NCI-H2227 treated with DMSO at 0.1 percent for 48 hours (cell line): ENCODE measurements around the gene USP17L17.
"Not testable (repeated sequence)": the region's sequence is repeated elsewhere in the genome, so short reads cannot be mapped to it uniquely, and the experiment has no call there.

ENCODE experiments used
- DNase-seq: peaks from one replicate; lab custom pipeline; 2025; lab: John Stamatoyannopoulos, UW

Gene USP17L17, protein sequence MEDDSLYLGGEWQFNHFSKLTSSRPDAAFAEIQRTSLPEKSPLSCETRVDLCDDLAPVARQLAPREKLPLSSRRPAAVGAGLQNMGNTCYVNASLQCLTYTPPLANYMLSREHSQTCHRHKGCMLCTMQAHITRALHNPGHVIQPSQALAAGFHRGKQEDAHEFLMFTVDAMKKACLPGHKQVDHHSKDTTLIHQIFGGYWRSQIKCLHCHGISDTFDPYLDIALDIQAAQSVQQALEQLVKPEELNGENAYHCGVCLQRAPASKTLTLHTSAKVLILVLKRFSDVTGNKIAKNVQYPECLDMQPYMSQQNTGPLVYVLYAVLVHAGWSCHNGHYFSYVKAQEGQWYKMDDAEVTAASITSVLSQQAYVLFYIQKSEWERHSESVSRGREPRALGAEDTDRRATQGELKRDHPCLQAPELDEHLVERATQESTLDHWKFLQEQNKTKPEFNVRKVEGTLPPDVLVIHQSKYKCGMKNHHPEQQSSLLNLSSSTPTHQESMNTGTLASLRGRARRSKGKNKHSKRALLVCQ

DNA sequence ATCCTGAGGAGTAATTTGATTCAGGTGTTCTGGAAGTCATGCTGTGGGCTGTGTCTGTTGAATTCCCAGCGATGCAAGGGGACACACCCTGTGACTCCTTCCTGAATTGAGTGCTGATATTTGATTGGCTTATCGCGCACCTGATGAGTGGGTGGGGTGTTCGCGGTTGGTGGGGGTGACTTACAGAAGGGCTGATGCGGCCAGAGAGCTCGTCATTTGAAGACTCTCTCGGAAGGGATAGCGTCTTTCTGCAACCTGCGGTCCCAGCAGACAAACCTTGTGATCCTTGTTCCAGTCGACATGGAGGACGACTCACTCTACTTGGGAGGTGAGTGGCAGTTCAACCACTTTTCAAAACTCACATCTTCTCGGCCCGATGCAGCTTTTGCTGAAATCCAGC is at the start of gene USP17L17:
Gene USP17L17, plus strand, starts transcription at position 301 of the 400 bp plus-strand sequence. Its CDS starts 0 bp downstream, at position 301.
- not testable (repeated sequence) for DNase-seq

DNA sequence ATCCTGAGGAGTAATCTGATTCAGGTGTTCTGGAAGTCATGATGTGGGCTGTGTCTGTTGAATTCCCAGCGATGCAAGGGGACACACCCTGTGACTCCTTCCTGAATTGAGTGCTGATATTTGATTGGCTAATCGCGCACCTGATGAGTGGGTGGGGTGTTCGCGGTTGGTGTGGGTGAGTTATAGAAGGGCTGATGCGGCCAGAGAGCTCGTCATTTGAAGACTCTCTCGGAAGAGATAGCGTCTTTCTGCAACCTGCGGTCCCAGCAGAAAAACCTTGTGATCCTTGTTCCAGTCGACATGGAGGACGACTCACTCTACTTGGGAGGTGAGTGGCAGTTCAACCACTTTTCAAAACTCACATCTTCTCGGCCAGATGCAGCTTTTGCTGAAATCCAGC is 33.3 kb upstream of the USP17L17 start, which contains the start of gene USP17L10:
Gene USP17L10, plus strand, starts transcription at position 301 of the 400 bp plus-strand sequence. Its CDS starts 0 bp downstream, at position 301.
- not testable (repeated sequence) for DNase-seq

DNA sequence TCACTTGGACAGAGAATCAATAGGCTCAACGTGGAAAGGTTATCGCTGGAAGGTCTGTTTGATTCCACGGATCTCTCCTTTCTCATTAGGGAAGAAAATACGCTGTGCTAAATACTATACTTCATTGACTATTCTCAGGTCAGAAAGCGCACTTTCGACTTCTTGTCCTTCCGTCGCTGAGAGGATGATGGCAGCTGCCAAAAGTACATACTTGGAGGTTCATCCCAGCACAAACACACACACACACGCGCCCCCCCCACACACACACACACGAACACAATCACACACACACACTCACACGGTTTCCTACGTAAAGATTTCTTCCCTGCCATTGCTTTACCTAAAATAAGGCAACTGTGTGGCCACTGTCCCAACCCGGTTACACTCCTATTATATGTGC is 29.0 kb upstream of the USP17L17 start:
- not testable (repeated sequence) for DNase-seq

DNA sequence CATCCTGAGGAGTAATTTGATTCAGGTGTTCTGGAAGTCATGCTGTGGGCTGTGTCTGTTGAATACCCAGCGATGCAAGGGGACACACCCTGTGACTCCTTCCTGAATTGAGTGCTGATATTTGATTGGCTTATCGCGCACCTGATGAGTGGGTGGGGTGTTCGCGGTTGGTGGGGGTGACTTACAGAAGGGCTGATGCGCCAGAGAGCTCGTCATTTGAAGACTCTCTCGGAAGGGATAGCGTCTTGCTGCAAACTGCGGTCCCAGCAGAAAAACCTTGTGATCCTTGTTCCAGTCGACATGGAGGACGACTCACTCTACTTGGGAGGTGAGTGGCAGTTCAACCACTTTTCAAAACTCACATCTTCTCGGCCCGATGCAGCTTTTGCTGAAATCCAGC is 28.6 kb upstream of the USP17L17 start, which contains the start of gene USP17L11:
Gene USP17L11, plus strand, starts transcription at position 301 of the 400 bp plus-strand sequence. Its CDS starts 0 bp downstream, at position 301.
- not testable (repeated sequence) for DNase-seq

DNA sequence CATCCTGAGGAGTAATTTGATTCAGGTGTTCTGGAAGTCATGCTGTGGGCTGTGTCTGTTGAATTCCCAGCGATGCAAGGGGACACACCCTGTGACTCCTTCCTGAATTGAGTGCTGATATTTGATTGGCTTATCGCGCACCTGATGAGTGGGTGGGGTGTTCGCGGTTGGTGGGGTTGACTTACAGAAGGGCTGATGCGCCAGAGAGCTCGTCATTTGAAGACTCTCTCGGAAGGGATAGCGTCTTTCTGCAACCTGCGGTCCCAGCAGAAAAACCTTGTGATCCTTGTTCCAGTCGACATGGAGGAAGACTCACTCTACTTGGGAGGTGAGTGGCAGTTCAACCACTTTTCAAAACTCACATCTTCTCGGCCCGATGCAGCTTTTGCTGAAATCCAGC is 23.8 kb upstream of the USP17L17 start, which contains the start of gene USP17L12:
Gene USP17L12, plus strand, starts transcription at position 301 of the 400 bp plus-strand sequence. Its CDS starts 0 bp downstream, at position 301.
- not testable (repeated sequence) for DNase-seq

DNA sequence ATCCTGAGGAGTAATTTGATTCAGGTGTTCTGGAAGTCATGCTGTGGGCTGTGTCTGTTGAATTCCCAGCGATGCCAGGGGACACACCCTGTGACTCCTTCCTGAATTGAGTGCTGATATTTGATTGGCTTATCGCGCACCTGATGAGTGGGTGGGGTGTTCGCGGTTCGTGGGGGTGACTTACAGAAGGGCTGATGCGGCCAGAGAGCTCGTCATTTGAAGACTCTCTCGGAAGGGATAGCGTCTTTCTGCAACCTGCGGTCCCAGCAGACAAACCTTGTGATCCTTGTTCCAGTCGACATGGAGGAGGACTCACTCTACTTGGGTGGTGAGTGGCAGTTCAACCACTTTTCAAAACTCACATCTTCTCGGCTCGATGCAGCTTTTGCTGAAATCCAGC is 19.1 kb upstream of the USP17L17 start, which contains the start of gene USP17L13:
Gene USP17L13, plus strand, starts transcription at position 301 of the 400 bp plus-strand sequence. Its CDS starts 0 bp downstream, at position 301.
- DNase-seq: not testable (repeated sequence)

DNA sequence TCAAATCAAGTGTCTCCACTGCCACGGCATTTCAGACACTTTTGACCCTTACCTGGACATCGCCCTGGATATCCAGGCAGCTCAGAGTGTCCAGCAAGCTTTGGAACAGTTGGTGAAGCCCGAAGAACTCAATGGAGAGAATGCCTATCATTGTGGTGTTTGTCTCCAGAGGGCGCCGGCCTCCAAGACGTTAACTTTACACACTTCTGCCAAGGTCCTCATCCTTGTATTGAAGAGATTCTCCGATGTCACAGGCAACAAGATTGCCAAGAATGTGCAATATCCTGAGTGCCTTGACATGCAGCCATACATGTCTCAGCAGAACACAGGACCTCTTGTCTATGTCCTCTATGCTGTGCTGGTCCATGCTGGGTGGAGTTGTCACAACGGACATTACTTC is 13.4 kb upstream of the USP17L17 start:
- not testable (repeated sequence) for DNase-seq

DNA sequence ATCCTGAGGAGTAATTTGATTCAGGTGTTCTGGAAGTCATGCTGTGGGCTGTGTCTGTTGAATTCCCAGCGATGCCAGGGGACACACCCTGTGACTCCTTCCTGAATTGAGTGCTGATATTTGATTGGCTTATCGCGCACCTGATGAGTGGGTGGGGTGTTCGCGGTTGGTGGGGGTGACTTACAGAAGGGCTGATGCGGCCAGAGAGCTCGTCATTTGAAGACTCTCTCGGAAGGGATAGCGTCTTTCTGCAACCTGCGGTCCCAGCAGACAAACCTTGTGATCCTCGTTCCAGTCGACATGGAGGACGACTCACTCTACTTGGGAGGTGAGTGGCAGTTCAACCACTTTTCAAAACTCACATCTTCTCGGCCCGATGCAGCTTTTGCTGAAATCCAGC is 9.6 kb upstream of the USP17L17 start, which contains the start of gene USP17L15:
Gene USP17L15, plus strand, starts transcription at position 301 of the 400 bp plus-strand sequence. Its CDS starts 0 bp downstream, at position 301.
- DNase-seq: not testable (repeated sequence)

DNA sequence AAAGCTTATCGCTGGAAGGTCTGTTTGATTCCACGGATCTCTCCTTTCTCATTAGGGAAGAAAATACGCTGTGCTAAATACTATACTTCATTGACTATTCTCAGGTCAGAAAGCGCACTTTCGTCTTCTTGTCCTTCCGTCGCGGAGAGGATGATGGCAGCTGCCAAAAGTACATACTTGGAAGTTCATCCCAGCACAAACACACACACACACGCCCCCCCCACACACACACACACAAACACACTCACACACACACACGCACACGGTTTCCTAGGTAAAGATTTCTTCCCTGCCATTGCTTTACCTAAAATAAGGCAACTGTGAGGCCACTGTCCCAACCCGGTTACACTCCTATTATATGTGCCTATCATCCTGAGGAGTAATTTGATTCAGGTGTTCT is 5.2 kb upstream of the USP17L17 start:
- DNase-seq: not testable (repeated sequence)

DNA sequence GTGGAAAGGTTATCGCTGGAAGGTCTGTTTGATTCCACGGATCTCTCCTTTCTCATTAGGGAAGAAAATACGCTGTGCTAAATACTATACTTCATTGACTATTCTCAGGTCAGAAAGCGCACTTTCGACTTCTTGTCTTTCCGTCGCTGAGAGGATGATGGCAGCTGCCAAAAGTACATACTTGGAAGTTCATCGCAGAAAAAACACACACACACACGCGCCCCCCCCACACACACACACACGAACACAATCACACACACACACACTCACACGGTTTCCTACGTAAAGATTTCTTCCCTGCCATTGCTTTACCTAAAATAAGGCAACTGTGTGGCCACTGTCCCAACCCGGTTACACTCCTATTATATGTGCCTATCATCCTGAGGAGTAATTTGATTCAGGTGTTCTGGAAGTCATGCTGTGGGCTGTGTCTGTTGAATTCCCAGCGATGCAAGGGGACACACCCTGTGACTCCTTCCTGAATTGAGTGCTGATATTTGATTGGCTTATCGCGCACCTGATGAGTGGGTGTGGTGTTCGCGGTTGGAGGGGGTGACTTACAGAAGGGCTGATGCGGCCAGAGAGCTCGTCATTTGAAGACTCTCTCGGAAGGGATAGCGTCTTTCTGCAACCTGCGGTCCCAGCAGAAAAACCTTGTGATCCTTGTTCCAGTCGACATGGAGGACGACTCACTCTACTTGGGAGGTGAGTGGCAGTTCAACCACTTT is 4.4 kb downstream of the USP17L17 start, which contains the start of gene USP17L18:
Gene USP17L18, plus strand, starts transcription at position 678 of the 728 bp plus-strand sequence. Its CDS starts 0 bp downstream, at position 678.
- DNase-seq: not testable (repeated sequence)

DNA sequence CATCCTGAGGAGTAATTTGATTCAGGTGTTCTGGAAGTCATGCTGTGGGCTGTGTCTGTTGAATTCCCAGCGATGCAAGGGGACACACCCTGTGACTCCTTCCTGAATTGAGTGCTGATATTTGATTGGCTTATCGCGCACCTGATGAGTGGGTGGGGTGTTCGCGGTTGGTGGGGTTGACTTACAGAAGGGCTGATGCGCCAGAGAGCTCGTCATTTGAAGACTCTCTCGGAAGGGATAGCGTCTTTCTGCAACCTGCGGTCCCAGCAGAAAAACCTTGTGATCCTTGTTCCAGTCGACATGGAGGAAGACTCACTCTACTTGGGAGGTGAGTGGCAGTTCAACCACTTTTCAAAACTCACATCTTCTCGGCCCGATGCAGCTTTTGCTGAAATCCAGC is 9.4 kb downstream of the USP17L17 start, which contains the start of gene USP17L19:
Gene USP17L19, plus strand, starts transcription at position 301 of the 400 bp plus-strand sequence. Its CDS starts 0 bp downstream, at position 301.
- not testable (repeated sequence) for DNase-seq

DNA sequence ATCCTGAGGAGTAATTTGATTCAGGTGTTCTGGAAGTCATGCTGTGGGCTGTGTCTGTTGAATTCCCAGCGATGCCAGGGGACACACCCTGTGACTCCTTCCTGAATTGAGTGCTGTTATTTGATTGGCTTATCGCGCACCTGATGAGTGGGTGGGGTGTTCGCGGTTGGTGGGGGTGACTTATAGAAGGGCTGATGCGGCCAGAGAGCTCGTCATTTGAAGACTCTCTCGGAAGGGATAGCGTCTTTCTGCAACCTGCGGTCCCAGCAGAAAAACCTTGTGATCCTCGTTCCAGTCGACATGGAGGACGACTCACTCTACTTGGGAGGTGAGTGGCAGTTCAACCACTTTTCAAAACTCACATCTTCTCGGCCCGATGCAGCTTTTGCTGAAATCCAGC is 14.1 kb downstream of the USP17L17 start, which contains the start of gene USP17L20:
Gene USP17L20, plus strand, starts transcription at position 301 of the 400 bp plus-strand sequence. Its CDS starts 0 bp downstream, at position 301.
- DNase-seq: not testable (repeated sequence)

DNA sequence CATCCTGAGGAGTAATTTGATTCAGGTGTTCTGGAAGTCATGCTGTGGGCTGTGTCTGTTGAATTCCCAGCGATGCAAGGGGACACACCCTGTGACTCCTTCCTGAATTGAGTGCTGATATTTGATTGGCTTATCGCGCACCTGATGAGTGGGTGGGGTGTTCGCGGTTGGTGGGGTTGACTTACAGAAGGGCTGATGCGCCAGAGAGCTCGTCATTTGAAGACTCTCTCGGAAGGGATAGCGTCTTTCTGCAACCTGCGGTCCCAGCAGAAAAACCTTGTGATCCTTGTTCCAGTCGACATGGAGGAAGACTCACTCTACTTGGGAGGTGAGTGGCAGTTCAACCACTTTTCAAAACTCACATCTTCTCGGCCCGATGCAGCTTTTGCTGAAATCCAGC is 18.9 kb downstream of the USP17L17 start, which contains the start of gene USP17L21:
Gene USP17L21, plus strand, starts transcription at position 301 of the 400 bp plus-strand sequence. Its CDS starts 0 bp downstream, at position 301.
- DNase-seq: not testable (repeated sequence)

DNA sequence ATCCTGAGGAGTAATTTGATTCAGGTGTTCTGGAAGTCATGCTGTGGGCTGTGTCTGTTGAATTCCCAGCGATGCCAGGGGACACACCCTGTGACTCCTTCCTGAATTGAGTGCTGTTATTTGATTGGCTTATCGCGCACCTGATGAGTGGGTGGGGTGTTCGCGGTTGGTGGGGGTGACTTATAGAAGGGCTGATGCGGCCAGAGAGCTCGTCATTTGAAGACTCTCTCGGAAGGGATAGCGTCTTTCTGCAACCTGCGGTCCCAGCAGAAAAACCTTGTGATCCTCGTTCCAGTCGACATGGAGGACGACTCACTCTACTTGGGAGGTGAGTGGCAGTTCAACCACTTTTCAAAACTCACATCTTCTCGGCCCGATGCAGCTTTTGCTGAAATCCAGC is 23.6 kb downstream of the USP17L17 start, which contains the start of gene USP17L22:
Gene USP17L22, plus strand, starts transcription at position 301 of the 400 bp plus-strand sequence. Its CDS starts 0 bp downstream, at position 301.
- not testable (repeated sequence) for DNase-seq

DNA sequence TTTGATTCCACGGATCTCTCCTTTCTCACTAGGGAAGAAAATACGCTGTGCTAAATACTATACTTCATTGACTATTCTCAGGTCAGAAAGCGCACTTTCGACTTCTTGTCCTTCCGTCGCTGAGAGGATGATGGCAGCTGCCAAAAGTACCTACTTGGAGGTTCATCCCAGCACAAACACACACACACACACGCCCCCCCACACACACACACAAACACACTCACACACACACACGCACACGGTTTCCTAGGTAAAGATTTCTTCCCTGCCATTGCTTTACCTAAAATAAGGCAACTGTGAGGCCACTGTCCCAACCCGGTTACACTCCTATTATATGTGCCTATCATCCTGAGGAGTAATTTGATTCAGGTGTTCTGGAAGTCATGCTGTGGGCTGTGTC is 28.0 kb downstream of the USP17L17 start:
- DNase-seq: not testable (repeated sequence)
